Measurements from ENCODE around the gene SH3RF1. TPM values are rescaled to one million over a fixed set of nuclear protein-coding genes. Genes with fewer than 3 reads are reported as not detected.
A peak's percentile ranks its signal among the peaks of the same experiment; 100 is the strongest.

The SH3RF1 gene
- total RNA-seq, 1 donor = 41.9 TPM

DNA sequence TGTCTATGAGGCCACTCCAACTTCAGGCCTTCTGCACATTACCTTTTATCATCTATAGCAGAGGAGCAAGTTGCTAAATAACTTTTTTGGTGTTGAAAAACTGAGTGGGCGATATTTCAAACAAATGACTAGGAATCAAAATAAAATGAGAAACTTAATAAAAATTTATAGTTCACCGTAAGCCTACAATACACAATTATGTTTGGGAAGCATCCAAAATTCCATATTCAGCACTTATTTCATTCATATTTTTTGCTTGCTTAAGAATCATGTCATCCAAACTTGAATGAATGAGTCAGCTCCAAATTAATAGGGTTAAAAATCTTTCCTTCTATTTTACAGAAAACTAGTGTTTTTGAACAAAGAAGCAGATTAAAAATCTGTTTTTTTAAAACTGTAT lies 119.1 kb downstream of the SH3RF1 start:
- peak; percentile 56 for DNase-seq (ENCODE audit: low read depth)
- no peak overlapping the region for H3K4me3 ChIP-seq (ENCODE audit: low read depth, low read length)
- no peak for TF ChIP-seq CTCF (IDR thresholded peaks at IDR 0.05; ENCODE audit: insufficient read depth, low read depth, low read length)

GRCh38 chr4:169150806-169151205 lies 120.0 kb downstream of the SH3RF1 start:
- no peak for TF ChIP-seq CTCF (IDR thresholded peaks at IDR 0.05; ENCODE audit: insufficient read depth, low read depth, low read length)
- peak; percentile 50 for DNase-seq (ENCODE audit: low read depth)
- H3K4me3 ChIP-seq (ENCODE audit: low read depth, low read length) = no peak overlapping the region

DNA sequence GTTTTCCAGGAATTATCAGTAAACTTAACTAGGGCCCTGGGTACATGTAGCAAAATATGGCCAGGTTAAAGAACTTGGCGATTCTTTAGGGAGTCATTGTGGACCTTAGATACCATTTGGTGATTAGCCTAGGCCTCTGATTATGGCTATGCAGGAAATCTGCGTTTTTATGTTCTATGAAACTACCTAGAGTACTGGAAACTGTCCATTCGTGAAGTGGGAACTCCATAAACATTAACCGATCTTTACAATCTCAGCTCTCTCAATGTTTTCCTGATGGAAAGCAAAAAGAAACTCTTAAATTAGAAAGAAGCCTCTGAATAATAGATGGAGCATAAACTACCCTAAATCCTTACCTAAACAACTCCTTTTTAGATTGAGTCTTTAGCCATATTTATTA lies 121.9 kb downstream of the SH3RF1 start:
- no peak for DNase-seq (ENCODE audit: low read depth)
- no peak overlapping the region for H3K4me3 ChIP-seq (ENCODE audit: low read depth, low read length)
- TF ChIP-seq CTCF (IDR thresholded peaks at IDR 0.05; ENCODE audit: insufficient read depth, low read depth, low read length) = no peak

DNA sequence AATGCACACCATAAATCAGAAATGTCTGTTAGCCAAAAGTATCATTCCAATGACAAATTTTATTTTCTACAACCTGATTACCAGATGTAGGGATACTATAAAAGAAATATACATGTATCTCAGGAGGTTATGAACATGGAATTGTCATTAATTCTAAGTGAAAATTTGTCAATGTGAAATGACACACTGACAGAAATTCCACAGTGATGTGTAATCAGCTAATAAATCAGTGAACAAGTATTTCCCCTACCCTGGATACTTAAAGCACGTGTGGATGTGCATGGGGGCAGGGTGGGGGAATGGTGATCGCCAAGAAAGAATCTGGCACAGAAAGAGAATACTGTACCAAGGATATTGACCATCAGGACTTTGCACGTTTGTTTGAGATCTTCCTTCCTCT lies 123.6 kb downstream of the SH3RF1 start:
- no peak for TF ChIP-seq CTCF (IDR thresholded peaks at IDR 0.05; ENCODE audit: insufficient read depth, low read depth, low read length)
- no peak overlapping the region for H3K4me3 ChIP-seq (ENCODE audit: low read depth, low read length)
- no peak for DNase-seq (ENCODE audit: low read depth)

DNA sequence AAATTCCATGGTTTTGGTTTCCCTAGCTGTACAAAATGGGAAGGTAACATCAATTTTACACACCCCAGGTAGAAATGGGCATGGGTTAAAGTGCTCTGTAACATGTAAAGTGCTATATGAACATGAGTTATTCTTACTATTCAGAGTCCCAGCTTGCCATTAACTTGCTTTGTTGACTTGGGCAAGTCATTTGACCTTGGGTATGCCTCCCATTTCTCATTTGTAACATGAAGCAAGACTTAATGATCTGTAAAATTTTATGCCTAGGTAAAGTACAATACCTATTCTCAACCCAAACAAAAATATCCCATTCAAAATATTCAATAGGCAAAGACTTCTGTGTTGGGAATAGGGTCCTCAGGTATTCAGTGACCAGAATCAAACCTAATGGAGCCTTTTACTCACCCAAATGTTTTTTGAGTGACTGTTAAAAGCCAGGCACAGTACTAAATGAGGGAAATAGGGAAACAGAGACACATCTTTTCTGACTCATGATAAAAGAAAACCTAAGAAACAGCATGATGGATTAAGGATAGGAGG lies 126.6 kb downstream of the SH3RF1 start:
- no peak for DNase-seq (ENCODE audit: low read depth)
- H3K4me3 ChIP-seq (ENCODE audit: low read depth, low read length) = no peak overlapping the region
- TF ChIP-seq CTCF (IDR thresholded peaks at IDR 0.05; ENCODE audit: insufficient read depth, low read depth, low read length) = no peak

DNA sequence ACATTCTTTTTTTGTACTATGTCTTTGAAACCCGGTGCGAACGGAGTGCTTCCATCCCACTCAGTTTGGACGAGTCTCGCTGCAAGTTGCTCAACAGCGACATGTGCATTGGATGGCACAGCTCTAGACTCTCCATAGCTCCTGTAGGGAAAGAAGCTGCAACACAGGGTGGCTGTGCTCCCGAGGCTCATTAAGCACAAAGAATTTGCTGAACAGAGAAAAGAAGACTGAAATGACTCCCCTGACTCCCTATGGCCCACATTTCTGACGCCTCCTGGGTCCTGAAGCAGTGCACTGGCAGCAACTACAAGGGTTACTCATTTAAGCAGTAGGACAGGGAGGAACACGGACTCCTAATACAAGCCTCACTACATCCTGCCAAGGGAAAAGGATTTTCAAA lies 127.4 kb downstream of the SH3RF1 start:
- TF ChIP-seq CTCF (IDR thresholded peaks at IDR 0.05; ENCODE audit: insufficient read depth, low read depth, low read length) = no peak
- DNase-seq (ENCODE audit: low read depth) = no peak
- no peak overlapping the region for H3K4me3 ChIP-seq (ENCODE audit: low read depth, low read length)

DNA sequence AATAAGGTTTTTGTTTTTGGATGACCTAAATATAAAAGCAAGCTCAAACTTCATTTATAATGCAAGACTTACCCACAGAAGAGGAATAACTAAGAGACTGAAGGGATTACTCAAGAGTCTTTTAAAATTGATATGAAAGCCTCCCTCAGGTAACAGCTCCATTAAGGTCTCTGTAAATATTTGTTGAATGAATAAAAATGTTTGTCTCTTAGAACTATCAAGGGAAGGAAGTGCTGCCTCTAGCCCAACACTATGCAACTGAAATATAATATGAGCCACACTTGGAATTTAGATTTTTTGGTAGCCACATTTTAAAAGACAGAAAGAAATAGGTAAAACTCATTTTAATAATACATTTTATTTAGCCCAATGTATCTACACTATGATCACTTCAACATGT lies 127.8 kb downstream of the SH3RF1 start:
- TF ChIP-seq CTCF (IDR thresholded peaks at IDR 0.05; ENCODE audit: insufficient read depth, low read depth, low read length) = no peak
- no peak for DNase-seq (ENCODE audit: low read depth)
- no peak overlapping the region for H3K4me3 ChIP-seq (ENCODE audit: low read depth, low read length)
